H1 (cell line): ENCODE data around the gene AGER. TPM values are rescaled to one million over a fixed set of nuclear protein-coding genes. Genes with fewer than 3 reads are reported as not detected.

Source experiments
- CTCF ChIA-PET: fragments of 300-600 bp; sonication (Branson Sonifier 250); formaldehyde crosslinking; loops from one replicate; lab custom pipeline; 2021; ENCODE audit not compliant: partially characterized antibody; lab: Charles Lee
- POLR2A ChIA-PET: fragments of 300-600 bp; sonication (Branson Sonifier 250); formaldehyde crosslinking; loops from one replicate; lab custom pipeline; 2021; ENCODE audit warnings: inconsistent platforms; ENCODE audit not compliant: partially characterized antibody; lab: Charles Lee
- DNase-seq, 2 experiments: peaks; one replicate each; pipeline versions ENCODE4 v3.0.0 to v3.0.0-alpha.2; 2010 to 2022; ENCODE audit warnings: low spot score in 2 of 2, low read depth in 1 of 2, mixed read lengths in 1 of 2
- FAIRE-seq: peaks from 2 replicates; lab custom pipeline; 2011; peaks lifted over from hg19 to GRCh38; lab: Jason Lieb, UNC
- H2AFZ ChIP-seq: 2 replicates; pipeline ENCODE4 v1.8.1; 2012; ENCODE audit warnings: low read length, inconsistent platforms
- H2AK5ac ChIP-seq: 2 replicates; pipeline ENCODE4 v1.6.1; 2013; ENCODE audit warnings: low read depth, low read length
- H2BK120ac ChIP-seq: replicated peaks from 2 replicates; pipeline ENCODE3; 2013; ENCODE audit warnings: low read depth, low read length, inconsistent platforms
- H2BK12ac ChIP-seq: 2 replicates; pipeline ENCODE4 v1.6.1; 2013; ENCODE audit warnings: low read depth, low read length
- H2BK15ac ChIP-seq: 2 replicates; pipeline ENCODE4 v1.6.1; 2013; ENCODE audit warnings: low read length
- H2BK20ac ChIP-seq: 2 replicates; pipeline ENCODE4 v1.6.1; 2013; ENCODE audit warnings: low read length
- H2BK5ac ChIP-seq: 2 replicates; pipeline ENCODE4 v1.6.1; 2013; ENCODE audit warnings: low read depth, low read length
- H3K14ac ChIP-seq: 2 replicates; pipeline ENCODE4 v1.6.1; 2013; ENCODE audit warnings: inconsistent platforms; ENCODE audit not compliant: insufficient read length
- H3K18ac ChIP-seq: 2 replicates; pipeline ENCODE4 v1.6.1; 2013; ENCODE audit warnings: low read length; ENCODE audit errors: extremely low read depth
- H3K23ac ChIP-seq: 2 replicates; pipeline ENCODE4 v1.6.1; 2013; ENCODE audit warnings: inconsistent platforms; ENCODE audit not compliant: insufficient read length
- H3K23me2 ChIP-seq: 2 replicates; pipeline ENCODE4 v1.6.1; 2013; ENCODE audit warnings: low read depth, low read length
- H3K27ac ChIP-seq: 2 replicates; pipeline ENCODE4 v1.6.1; 2011; ENCODE audit warnings: low read depth, low read length, inconsistent platforms
- H3K27me3 ChIP-seq, 4 experiments: replicated peaks in 1 of 4; 1 replicate in 1 of 4; 2 replicates in 3 of 4; pipeline versions ENCODE4 v1.6.1 to v1.8.1; 2011 to 2013; ENCODE audit warnings: low read length in 3 of 4, mild to moderate bottlenecking in 3 of 4, inconsistent platforms in 2 of 4, mixed read lengths in 2 of 4, moderate library complexity in 1 of 4; ENCODE audit not compliant: control insufficient read depth in 3 of 4, insufficient read depth in 3 of 4; ENCODE audit errors: extremely low read depth in 1 of 4
- H3K36me3 ChIP-seq, 4 experiments: 2 replicates each; pipeline versions ENCODE4 v1.6.1 to v1.8.1; 2011 to 2013; ENCODE audit warnings: mild to moderate bottlenecking in 4 of 4, low read length in 3 of 4, moderate library complexity in 2 of 4, control low read depth in 1 of 4, inconsistent platforms in 1 of 4; ENCODE audit not compliant: insufficient read depth in 4 of 4, control insufficient read depth in 2 of 4
- H3K4ac ChIP-seq: replicated peaks from 2 replicates; pipeline ENCODE3; 2013; ENCODE audit warnings: low read length, low read depth, mixed read lengths, inconsistent platforms; ENCODE audit not compliant: insufficient read length
- H3K4me1 ChIP-seq, 4 experiments: replicated peaks in 1 of 4; 1 replicate in 1 of 4; 2 replicates in 3 of 4; pipeline versions ENCODE4 v1.6.1 to v1.8.1; 2011 to 2013; ENCODE audit warnings: low read length in 3 of 4, inconsistent platforms in 2 of 4, mixed read lengths in 1 of 4; ENCODE audit not compliant: insufficient read depth in 4 of 4, control insufficient read depth in 3 of 4
- H3K4me2 ChIP-seq, 2 experiments: 2 replicates each; pipeline versions ENCODE4 v1.6.1 to v1.8.1; 2011 to 2013; ENCODE audit warnings: low read depth in 2 of 2, low read length in 2 of 2, control low read depth in 1 of 2, inconsistent platforms in 1 of 2, mild to moderate bottlenecking in 1 of 2; ENCODE audit not compliant: insufficient read depth in 1 of 2
- H3K4me3 ChIP-seq, 4 experiments: fragments of 200-600, 300-600 bp in 1 of 4; sonication (generic), shearing (Covaris generic), sonication (Bioruptor Twin) in 1 of 4; 2 replicates each; pipeline versions ENCODE4 v1.5.1 to v1.8.1; 2011 to 2016; ENCODE audit warnings: low read length in 4 of 4, low read depth in 3 of 4, control low read depth in 2 of 4, inconsistent platforms in 2 of 4, mild to moderate bottlenecking in 2 of 4, mixed read lengths in 1 of 4, moderate library complexity in 1 of 4; ENCODE audit not compliant: insufficient read depth in 2 of 4; ENCODE audit errors: extremely low read depth in 1 of 4
- H3K56ac ChIP-seq: replicated peaks from 2 replicates; pipeline ENCODE3; 2013; ENCODE audit warnings: low read depth, mild to moderate bottlenecking, mixed read lengths, low read length, inconsistent platforms; ENCODE audit not compliant: insufficient read length
- H3K79me1 ChIP-seq: 2 replicates; pipeline ENCODE4 v1.6.1; 2013; ENCODE audit warnings: low read depth, low read length, control low read depth
- H3K79me2 ChIP-seq, 2 experiments: 2 replicates each; pipeline versions ENCODE4 v1.6.1 to v1.8.1; 2012 to 2013; ENCODE audit warnings: low read length in 2 of 2, mild to moderate bottlenecking in 2 of 2, inconsistent platforms in 1 of 2; ENCODE audit not compliant: insufficient read depth in 2 of 2, control insufficient read depth in 1 of 2
- H3K9ac ChIP-seq, 4 experiments: replicated peaks in 1 of 4; 1 replicate in 1 of 4; 2 replicates in 3 of 4; pipeline versions ENCODE4 v1.6.1 to v1.8.1; 2011 to 2013; ENCODE audit warnings: low read depth in 3 of 4, low read length in 3 of 4, control low read depth in 2 of 4, mild to moderate bottlenecking in 2 of 4, moderate library complexity in 2 of 4, inconsistent platforms in 1 of 4; ENCODE audit errors: extremely low read depth in 1 of 4
- H3K9me3 ChIP-seq, 2 experiments: 2 replicates each; pipeline versions ENCODE4 v1.6.1 to v1.8.1; 2012 to 2013; ENCODE audit warnings: mild to moderate bottlenecking in 2 of 2, moderate library complexity in 2 of 2, control low read depth in 1 of 2, inconsistent platforms in 1 of 2, low read depth in 1 of 2, low read length in 1 of 2, mixed read lengths in 1 of 2; ENCODE audit not compliant: insufficient read depth in 2 of 2
- H4K20me1 ChIP-seq, 2 experiments: replicated peaks in 1 of 2; 2 replicates each; pipeline versions ENCODE3 to v1.8.1; 2011 to 2013; ENCODE audit warnings: inconsistent platforms in 2 of 2, low read length in 2 of 2, mild to moderate bottlenecking in 1 of 2; ENCODE audit not compliant: insufficient read depth in 2 of 2, control insufficient read depth in 1 of 2
- H4K5ac ChIP-seq: 2 replicates; pipeline ENCODE4 v1.6.1; 2013; ENCODE audit warnings: low read length, low read depth, mixed read lengths, inconsistent platforms; ENCODE audit not compliant: insufficient read length
- H4K8ac ChIP-seq: 2 replicates; pipeline ENCODE4 v1.8.0; 2013; ENCODE audit warnings: mild to moderate bottlenecking, moderate library complexity, low read length, inconsistent platforms; ENCODE audit not compliant: insufficient read depth; ENCODE audit errors: extremely low read depth
- H4K91ac ChIP-seq: replicated peaks from 2 replicates; pipeline ENCODE3; 2013; ENCODE audit warnings: low read length, mixed read lengths, inconsistent platforms; ENCODE audit not compliant: insufficient read length
- ASH2L ChIP-seq: fragments of 200-600, 300-600 bp; sonication (generic); IDR thresholded peaks from one replicate; pipeline ENCODE4 v1.7.1; 2017; ENCODE audit warnings: low read length
- GABPA ChIP-seq: IDR thresholded peaks from 2 replicates; pipeline ENCODE4 v1.6.1; 2011; ENCODE audit warnings: mild to moderate bottlenecking, low read length, moderate library complexity, borderline replicate concordance; ENCODE audit not compliant: insufficient read depth
- HDAC6 ChIP-seq: IDR thresholded peaks from one replicate; pipeline ENCODE4 v1.7.1; 2012; ENCODE audit warnings: low read depth, mild to moderate bottlenecking, inconsistent platforms, low read length, moderate library complexity
- KDM5A ChIP-seq: fragments of 200-600 bp; IDR thresholded peaks from 2 replicates; pipeline ENCODE4 v1.7.1; 2012; ENCODE audit warnings: mild to moderate bottlenecking, low read length, inconsistent platforms, mixed read lengths
- NANOG ChIP-seq: IDR thresholded peaks from 2 replicates; pipeline ENCODE4 v1.6.1; 2011; ENCODE audit warnings: low read length, low read depth, mild to moderate bottlenecking, inconsistent platforms; ENCODE audit not compliant: insufficient read depth, poor library complexity, severe bottlenecking
- RNF2 ChIP-seq: fragments of 200-900, 300-1000 bp; sonication (generic); IDR thresholded peaks from 2 replicates; pipeline ENCODE4 v1.7.1; 2016; ENCODE audit warnings: borderline replicate concordance, low read depth, mild to moderate bottlenecking, antibody characterized with exemption, low read length; ENCODE audit not compliant: poor library complexity, severe bottlenecking; ENCODE audit errors: missing control alignments
- SP2 ChIP-seq: IDR thresholded peaks from 2 replicates; pipeline ENCODE4 v1.6.1; 2012; ENCODE audit warnings: mild to moderate bottlenecking, low read length, inconsistent platforms
- WGBS, 2 experiments: shearing (Covaris generic) in 1 of 2; methylation state at CpG; one replicate each; pipeline versions ENCODE4 v1.1.6 to v1.1.7; 2013 to 2015; ENCODE audit warnings: low lambda C conversion rate in 2 of 2, mixed read lengths in 2 of 2, inconsistent platforms in 1 of 2, low coverage in 1 of 2, missing lambda C conversion rate in 1 of 2; ENCODE audit not compliant: insufficient replicate concordance in 2 of 2, insufficient coverage in 1 of 2, insufficient read length in 1 of 2; ENCODE audit errors: extremely low coverage in 1 of 2, missing lambda C conversion rate in 1 of 2; 5-methylcytosine and 5-hydroxymethylcytosine counted together
- polyA plus RNA-seq, 7 experiments: library from polyadenylated mRNA; depleted of rRNA in 3 of 7; stranded (reverse) in 5 of 7; unstranded in 2 of 7; fragments of >200 nt in 5 of 7; fragments of 200-250 nt in 2 of 7; gene quantifications; 1 replicate in 5 of 7; 2 replicates in 1 of 7; 4 replicates in 1 of 7; pipeline versions ENCODE4 v1.2.1 to v1.2.3, GENCODE V29; 2011 to 2013; ENCODE audit warnings: missing spikeins in 2 of 7, mixed read lengths in 2 of 7
- total RNA-seq: library from RNA; stranded (reverse); fragmentation: NEBNext Ultra II Directional; extraction: Animal tissue kit (Norgen Biotek cat#: 25700); gene quantifications from 2 replicates; pipeline ENCODE4 v1.2.1, GENCODE V29; 2021
- TF ChIP-seq, protein P1 (sequence below): IDR thresholded peaks from 2 replicates; pipeline ENCODE4 v1.6.1; 2011; ENCODE audit warnings: low read depth, mild to moderate bottlenecking, low read length; ENCODE audit not compliant: insufficient read depth
- TF ChIP-seq, protein P2 (sequence below), 3 experiments: IDR thresholded peaks; 1 replicate in 2 of 3; 2 replicates in 1 of 3; pipeline versions ENCODE4 v1.5.1 to v1.6.1; 2011; ENCODE audit warnings: low read length in 3 of 3, mild to moderate bottlenecking in 3 of 3, inconsistent platforms in 2 of 3, low read depth in 1 of 3, moderate library complexity in 1 of 3; ENCODE audit not compliant: insufficient read depth in 1 of 3; ENCODE audit errors: control extremely low read depth in 1 of 3

Gene AGER
- total and polyA plus RNA-seq, 2 of the 8 experiments (the other 6 are each of a cell fraction or from before 2014, with no cell fraction given), result 3.8 to 10.9 TPM

DNA sequence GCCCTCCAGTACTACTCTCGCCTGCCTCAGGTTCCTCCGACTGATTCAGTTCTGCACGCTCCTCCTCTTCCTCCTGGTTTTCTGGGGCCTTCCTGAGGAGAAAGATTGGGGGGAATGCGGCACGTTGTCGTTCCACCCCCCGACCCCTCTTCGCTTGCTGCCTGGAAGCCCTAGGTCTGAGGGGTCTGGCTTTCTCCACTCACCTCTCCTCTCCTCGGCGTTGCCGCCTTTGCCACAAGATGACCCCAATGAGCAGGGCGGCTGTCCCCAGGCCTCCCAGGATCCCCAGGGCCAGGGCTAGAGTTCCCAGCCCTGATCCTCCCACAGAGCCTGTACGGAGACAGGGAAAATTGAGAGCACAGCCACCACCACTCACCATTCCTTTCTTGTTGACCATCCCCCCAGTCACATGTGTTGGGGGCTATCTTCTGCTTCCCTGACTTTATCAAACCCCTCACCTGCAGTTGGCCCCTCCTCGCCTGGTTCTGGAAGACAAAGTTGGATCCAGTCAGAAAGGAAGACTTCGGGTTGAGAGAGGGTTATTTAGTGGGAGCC, 2.8 kb downstream of the AGER start:
- H3K36me3 ChIP-seq, result peaks cover 4 to 27% (median 19%) of the 10 kb centered on the region in 4 experiments; a peak in 7 of 8 replicates
- H2BK5ac ChIP-seq, result no peak overlapping the region
- no peak overlapping the region for H3K56ac ChIP-seq
- H3K4me1 ChIP-seq, result peaks cover 0 to 8% (median 2%) of the 10 kb centered on the region in 4 experiments; a peak in 4 of 7 replicates
- no peaks in the 10 kb centered on the region; a peak in 1 of 7 replicates for H3K27me3 ChIP-seq
- no peak for DNase-seq
- no peak overlapping the region for H3K23ac ChIP-seq
- H3K79me1 ChIP-seq, result peaks cover 4% of the 10 kb centered on the region; the same call in 1 of the 2 replicates
- WGBS, 2 experiments, result 79% methylated on average over 14 of the region's 15 CpGs; no CpG with 5 or more reads in 1 of the 2 experiments
- no peak overlapping the region for H3K4me3 ChIP-seq
- H3K4me2 ChIP-seq, result no peak overlapping the region
- POLR2A ChIA-PET, result interaction anchor here (7.9 kb wide), 1 partner anchor 12 kb away, joined by 194 read pairs; the partner anchor contains the start of genes GPSM3 and PBX2
- peaks cover 0 to 12% of the 10 kb centered on the region in 2 experiments; a peak in 2 of 4 replicates for H3K79me2 ChIP-seq
- H3K23me2 ChIP-seq, result peaks cover 21% of the 10 kb centered on the region
- no peak overlapping the region for H4K5ac ChIP-seq
- no peak overlapping the region for H2BK15ac ChIP-seq
- H3K9ac ChIP-seq, result no peak overlapping the region
- H3K27ac ChIP-seq, result no peak overlapping the region
- H4K91ac ChIP-seq, result no peak overlapping the region
- no peaks in the 10 kb centered on the region for H4K20me1 ChIP-seq
- FAIRE-seq, result no peak
- no peak overlapping the region for H3K4ac ChIP-seq
- H4K8ac ChIP-seq, result no peak overlapping the region
- H3K18ac ChIP-seq, result no peak overlapping the region
- no peak overlapping the region for H2AK5ac ChIP-seq
- no peak overlapping the region for H2AFZ ChIP-seq
- CTCF ChIA-PET, result interaction anchor here (1.1 to 1.9 kb wide), 3 partner anchors 12 to 64 kb away, joined by 3 to 8 read pairs (median 3); no protein-coding TSS in a partner anchor
- no peak overlapping the region for H2BK20ac ChIP-seq
- no peak overlapping the region for H3K14ac ChIP-seq
- H2BK12ac ChIP-seq, result no peak overlapping the region
- H3K9me3 ChIP-seq, result no peaks in the 10 kb centered on the region
- H2BK120ac ChIP-seq, result no peak overlapping the region
- TF ChIP-seq, protein P1, sequence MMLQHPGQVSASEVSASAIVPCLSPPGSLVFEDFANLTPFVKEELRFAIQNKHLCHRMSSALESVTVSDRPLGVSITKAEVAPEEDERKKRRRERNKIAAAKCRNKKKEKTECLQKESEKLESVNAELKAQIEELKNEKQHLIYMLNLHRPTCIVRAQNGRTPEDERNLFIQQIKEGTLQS, result no peak
- TF ChIP-seq NANOG (no peak), KDM5A (no peak), RNF2 (no peak), HDAC6 (no peak), GABPA (no peak), SP2 (no peak), ASH2L (no peak)
- TF ChIP-seq, protein P2, sequence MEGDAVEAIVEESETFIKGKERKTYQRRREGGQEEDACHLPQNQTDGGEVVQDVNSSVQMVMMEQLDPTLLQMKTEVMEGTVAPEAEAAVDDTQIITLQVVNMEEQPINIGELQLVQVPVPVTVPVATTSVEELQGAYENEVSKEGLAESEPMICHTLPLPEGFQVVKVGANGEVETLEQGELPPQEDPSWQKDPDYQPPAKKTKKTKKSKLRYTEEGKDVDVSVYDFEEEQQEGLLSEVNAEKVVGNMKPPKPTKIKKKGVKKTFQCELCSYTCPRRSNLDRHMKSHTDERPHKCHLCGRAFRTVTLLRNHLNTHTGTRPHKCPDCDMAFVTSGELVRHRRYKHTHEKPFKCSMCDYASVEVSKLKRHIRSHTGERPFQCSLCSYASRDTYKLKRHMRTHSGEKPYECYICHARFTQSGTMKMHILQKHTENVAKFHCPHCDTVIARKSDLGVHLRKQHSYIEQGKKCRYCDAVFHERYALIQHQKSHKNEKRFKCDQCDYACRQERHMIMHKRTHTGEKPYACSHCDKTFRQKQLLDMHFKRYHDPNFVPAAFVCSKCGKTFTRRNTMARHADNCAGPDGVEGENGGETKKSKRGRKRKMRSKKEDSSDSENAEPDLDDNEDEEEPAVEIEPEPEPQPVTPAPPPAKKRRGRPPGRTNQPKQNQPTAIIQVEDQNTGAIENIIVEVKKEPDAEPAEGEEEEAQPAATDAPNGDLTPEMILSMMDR (IDR thresholded peaks at IDR 0.05; ENCODE audit: control extremely low read depth in 1 of 3, insufficient read depth in 1 of 3, low read depth in 1 of 3, low read length in 3 of 3), result no peak
